ENCODE data around the gene OLFML2A.
"Not testable (repeated sequence)": the region's sequence is repeated elsewhere in the genome, so short reads cannot be mapped to it uniquely, and the experiment has no call there.

The OLFML2A gene

DNA sequence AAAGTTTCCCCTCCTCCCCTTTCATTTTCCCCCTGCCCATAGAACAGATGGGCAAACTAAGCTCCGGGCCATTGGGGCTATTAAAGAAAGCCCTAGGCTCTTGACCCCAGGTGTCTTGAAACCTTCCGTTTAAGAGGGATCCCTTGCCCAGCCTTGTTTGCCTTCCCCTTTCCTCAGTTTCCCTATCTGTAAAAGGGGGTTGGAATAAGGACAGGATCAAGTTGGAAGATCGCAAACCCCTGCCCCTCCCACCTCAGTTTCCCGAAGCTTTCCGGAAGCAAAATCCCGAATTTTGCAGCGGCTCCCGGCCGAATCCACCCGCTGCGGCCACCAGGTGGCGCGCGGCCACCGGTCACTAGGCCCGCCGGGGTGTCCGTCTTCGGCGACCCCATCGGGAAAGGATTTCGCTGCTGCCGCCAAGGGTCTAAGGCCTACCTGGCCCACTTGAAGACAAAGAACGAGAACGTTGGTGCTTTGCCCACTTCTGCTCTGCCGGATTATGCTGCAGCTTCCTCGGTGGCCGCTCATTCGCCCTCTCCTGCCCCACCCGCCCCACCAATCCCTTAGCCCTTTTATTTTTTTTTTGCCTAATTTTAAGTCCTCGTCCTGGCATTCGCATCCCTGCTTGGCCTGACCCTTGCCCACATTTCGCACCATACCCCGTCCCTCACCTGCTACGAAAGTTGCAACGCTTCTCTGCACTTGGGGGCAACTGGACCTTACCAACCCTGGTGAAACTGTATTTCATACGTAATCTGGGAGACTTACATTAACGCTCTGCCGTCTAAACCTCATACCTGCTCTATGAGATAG lies 4.9 kb upstream of the OLFML2A start:
- TF ChIP-seq, protein P1, sequence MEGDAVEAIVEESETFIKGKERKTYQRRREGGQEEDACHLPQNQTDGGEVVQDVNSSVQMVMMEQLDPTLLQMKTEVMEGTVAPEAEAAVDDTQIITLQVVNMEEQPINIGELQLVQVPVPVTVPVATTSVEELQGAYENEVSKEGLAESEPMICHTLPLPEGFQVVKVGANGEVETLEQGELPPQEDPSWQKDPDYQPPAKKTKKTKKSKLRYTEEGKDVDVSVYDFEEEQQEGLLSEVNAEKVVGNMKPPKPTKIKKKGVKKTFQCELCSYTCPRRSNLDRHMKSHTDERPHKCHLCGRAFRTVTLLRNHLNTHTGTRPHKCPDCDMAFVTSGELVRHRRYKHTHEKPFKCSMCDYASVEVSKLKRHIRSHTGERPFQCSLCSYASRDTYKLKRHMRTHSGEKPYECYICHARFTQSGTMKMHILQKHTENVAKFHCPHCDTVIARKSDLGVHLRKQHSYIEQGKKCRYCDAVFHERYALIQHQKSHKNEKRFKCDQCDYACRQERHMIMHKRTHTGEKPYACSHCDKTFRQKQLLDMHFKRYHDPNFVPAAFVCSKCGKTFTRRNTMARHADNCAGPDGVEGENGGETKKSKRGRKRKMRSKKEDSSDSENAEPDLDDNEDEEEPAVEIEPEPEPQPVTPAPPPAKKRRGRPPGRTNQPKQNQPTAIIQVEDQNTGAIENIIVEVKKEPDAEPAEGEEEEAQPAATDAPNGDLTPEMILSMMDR (IDR thresholded peaks at IDR 0.05; ENCODE audit: extremely low read depth, insufficient read depth, missing control alignments), result peak; percentile 92
- in situ Hi-C loops (cut with MboI; ENCODE audit: low pct_unique_long_range_greater_than_20kb, low sequenced_read_pairs, unreplicated experiment), result loop anchor here (5.0 to 25.0 kb wide), 2 partner anchors 80 to 365 kb away; partner anchors contain the start of genes SCAI and WDR38
- peak; percentile 61 for DNase-seq (ENCODE audit: low spot score)

- DNase-seq (ENCODE audit: low spot score), result not testable (repeated sequence)
- in situ Hi-C loops (cut with MboI; ENCODE audit: low pct_unique_long_range_greater_than_20kb, low sequenced_read_pairs, unreplicated experiment), result loop anchor here (5.0 to 25.0 kb wide), 2 partner anchors 79 to 364 kb away; partner anchors contain the start of genes SCAI and WDR38
These were observed 4.1 kb upstream of the OLFML2A start for GRCh38 chr9:124772877-124773276.

- peak; percentile 59 for DNase-seq (ENCODE audit: low spot score)
- in situ Hi-C loops (cut with MboI; ENCODE audit: low pct_unique_long_range_greater_than_20kb, low sequenced_read_pairs, unreplicated experiment), result loop anchor here (5.0 to 25.0 kb wide), 2 partner anchors 79 to 364 kb away; partner anchors contain the start of genes SCAI and WDR38
- TF ChIP-seq, protein P1 (IDR thresholded peaks at IDR 0.05; ENCODE audit: extremely low read depth, insufficient read depth, missing control alignments), result no peak
These were observed 3.3 kb upstream of the OLFML2A start for GRCh38 chr9:124773473-124774128.

DNA sequence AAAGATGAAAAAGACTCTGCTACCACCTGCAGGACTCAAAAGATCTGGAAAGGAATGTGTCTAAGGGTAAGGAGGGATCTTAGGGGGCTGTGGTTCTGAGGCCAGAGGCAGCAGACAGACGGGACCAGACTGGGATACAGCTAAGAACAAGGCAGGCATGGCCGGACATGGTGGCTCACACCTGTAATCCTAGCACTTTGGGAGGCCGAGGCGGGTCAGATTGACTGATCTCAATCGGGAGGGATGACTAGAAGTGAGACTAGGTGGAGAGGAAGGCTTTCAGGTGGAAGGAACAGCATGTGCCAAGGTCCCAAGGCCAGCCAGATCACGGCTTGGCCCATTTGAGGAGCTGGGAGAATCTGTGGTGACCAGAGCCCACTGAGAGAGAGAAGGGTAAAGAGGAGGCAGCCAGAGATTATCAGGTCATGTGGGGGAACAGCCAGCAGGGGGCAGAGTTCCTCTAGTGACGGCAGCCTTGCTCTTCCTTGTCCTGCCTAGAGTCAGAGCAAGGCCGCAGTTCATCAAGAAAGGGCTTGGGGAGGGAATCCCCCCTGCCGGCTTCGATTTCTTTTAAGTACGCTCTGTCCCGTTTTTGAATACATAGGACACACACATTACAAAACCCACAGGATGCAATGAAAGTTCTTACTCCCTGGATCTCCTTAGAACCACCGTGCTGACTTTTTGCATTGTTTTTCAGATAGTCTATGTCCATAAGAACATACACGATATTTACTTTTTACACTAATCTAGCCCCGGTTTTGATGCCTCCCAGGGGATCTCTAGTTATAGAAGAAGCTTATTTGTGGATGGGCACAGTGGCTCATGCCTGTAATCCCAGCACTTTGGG lies 2.6 kb upstream of the OLFML2A start:
- in situ Hi-C loops (cut with MboI; ENCODE audit: low pct_unique_long_range_greater_than_20kb, low sequenced_read_pairs, unreplicated experiment), result loop anchor here (5.0 to 25.0 kb wide), 2 partner anchors 78 to 363 kb away; partner anchors contain the start of genes SCAI and WDR38
- TF ChIP-seq, protein P1 (IDR thresholded peaks at IDR 0.05; ENCODE audit: extremely low read depth, insufficient read depth, missing control alignments), result peak; percentile 85
- peak; percentile 90 for DNase-seq (ENCODE audit: low spot score)

GRCh38 chr9:124776618-124776953 lies 347 bp upstream of the OLFML2A start:
- DNase-seq (ENCODE audit: low spot score), result no peak
- TF ChIP-seq, protein P1 (IDR thresholded peaks at IDR 0.05; ENCODE audit: extremely low read depth, insufficient read depth, missing control alignments), result no peak
- in situ Hi-C loops (cut with MboI; ENCODE audit: low pct_unique_long_range_greater_than_20kb, low sequenced_read_pairs, unreplicated experiment), result loop anchor here (25.0 kb wide), 1 partner anchor 586 kb away; no protein-coding TSS in a partner anchor

DNA sequence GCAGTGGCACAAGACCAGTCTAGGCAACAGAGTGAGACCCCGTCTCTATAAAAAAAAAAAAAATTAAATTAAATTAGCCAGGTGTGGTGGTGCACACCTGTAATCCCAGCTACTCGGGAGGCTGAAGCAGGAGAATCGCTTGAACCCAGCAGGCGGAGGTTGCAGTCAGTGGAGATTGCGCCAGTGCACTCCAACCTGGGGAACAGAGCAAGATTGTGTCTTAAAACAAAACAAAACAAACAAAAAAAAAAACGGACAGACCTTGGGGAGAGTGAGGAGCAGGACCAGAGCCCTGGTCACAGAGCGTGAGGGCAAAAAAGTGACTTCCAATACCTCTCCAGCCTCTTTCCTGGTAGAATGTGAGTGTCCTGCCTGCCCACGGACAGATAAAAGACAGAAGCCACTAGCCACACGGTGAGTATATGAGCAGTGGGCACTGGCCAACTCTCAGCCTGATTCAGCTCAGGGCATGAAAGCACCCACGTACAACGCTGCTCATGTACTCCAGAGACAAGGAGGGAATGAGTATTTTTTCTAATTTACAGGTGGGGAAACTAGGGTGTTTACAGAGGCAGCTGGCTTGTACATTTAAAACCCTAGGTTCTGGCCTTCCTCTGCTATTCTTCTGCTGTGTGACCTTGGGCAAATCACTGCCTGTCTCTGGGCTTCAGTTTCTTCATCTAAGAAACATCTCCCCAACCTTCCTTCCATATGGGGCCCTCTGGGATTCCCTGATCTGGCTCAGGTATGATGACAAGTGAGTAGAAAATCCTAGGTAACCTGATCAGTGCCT lies 1.8 kb downstream of the OLFML2A start:
- TF ChIP-seq, protein P1 (IDR thresholded peaks at IDR 0.05; ENCODE audit: extremely low read depth, insufficient read depth, missing control alignments), result no peak
- in situ Hi-C loops (cut with MboI; ENCODE audit: low pct_unique_long_range_greater_than_20kb, low sequenced_read_pairs, unreplicated experiment), result loop anchor here (25.0 kb wide), 1 partner anchor 584 kb away; no protein-coding TSS in a partner anchor
- no peak for DNase-seq (ENCODE audit: low spot score)

All from GM13977 (cell line).